ENCODE measurements around the gene USP3. TPM values are rescaled to one million over a fixed set of nuclear protein-coding genes. Genes with fewer than 3 reads are reported as not detected.

USP3 gene
- total and polyA plus RNA-seq, 9 of the 15 experiments (the other 6 are each of a cell fraction or from before 2014, with no cell fraction given) = 17.3 to 54.3 (median 34.8) TPM

- 98% methylated on average over 5 of the region's 5 CpGs for WGBS (ENCODE audit: insufficient coverage, low coverage, missing lambda C conversion rate)
- Histone ChIP-seq H3K36me3 (ENCODE audit: control insufficient read depth, insufficient read depth, low read length) (peaks cover 83% of the 10 kb centered on the region), H3K9ac (ENCODE audit: insufficient read depth in 1 of 2, low read depth in 2 of 2, low read length in 2 of 2) (no peak overlapping the region), H3K9me3 (replicated peaks; ENCODE audit: control insufficient read depth, insufficient read depth, low read depth, low read length) (no peaks in the 10 kb centered on the region), H3K9me1 (ENCODE audit: control insufficient read depth, insufficient read depth, low read length) (no peaks in the 10 kb centered on the region), H3K4me3 (no peak overlapping the region), H3K27ac (ENCODE audit: extremely low read depth, low read depth, low read length) (no peak overlapping the region), H2AFZ (ENCODE audit: low read depth, low read length) (no peak overlapping the region), H3K4me1 (replicated peaks in 1 of 2; ENCODE audit: control insufficient read depth in 2 of 2, insufficient read depth in 2 of 2, low read length in 2 of 2) (no peaks in the 10 kb centered on the region), H3K4me2 (ENCODE audit: insufficient read depth, low read length) (no peak overlapping the region), H3K27me3 (ENCODE audit: control insufficient read depth in 2 of 2, insufficient read depth in 2 of 2, low read length in 2 of 2) (no peaks in the 10 kb centered on the region), H3K79me2 (ENCODE audit: control insufficient read depth, insufficient read depth, low read length) (no peaks in the 10 kb centered on the region; the same call in 2 of the 3 replicates), H4K20me1 (replicated peaks; ENCODE audit: control insufficient read depth, insufficient read depth, low read length) (no peaks in the 10 kb centered on the region)
- in situ Hi-C loops (cut with MboI) (no loop called here), intact Hi-C loops (cut with micrococcal nuclease) (loop anchor here (5.0 kb wide), 1 partner anchor 52 kb away; no protein-coding TSS in a partner anchor)
- BruUV-seq (replicated peaks) = no TSS peak
- DNase-seq (ENCODE audit: extremely low read depth in 1 of 4, low spot score in 3 of 4) (no peak), ATAC-seq (no peak), FAIRE-seq (no peak)
- POLR2A ChIA-PET = interaction anchor here (1.2 kb wide), 1 partner anchor 17 kb away, joined by 3 read pairs; no protein-coding TSS in a partner anchor
- CTCF ChIA-PET (ENCODE audit: low intra/inter-chr PET ratio) = no interaction called here
- TF ChIP-seq FOXJ2 (tag; IDR thresholded peaks at IDR 0.05) (no peak), E2F6 (IDR thresholded peaks at IDR 0.05; ENCODE audit: borderline replicate concordance in 1 of 2, extremely low read depth in 1 of 2, insufficient read depth in 1 of 2, insufficient read length in 1 of 2, low read depth in 1 of 2, low read length in 1 of 2, poor library complexity in 1 of 2, severe bottlenecking in 1 of 2) (no peak), RCOR1 (IDR thresholded peaks at IDR 0.05; ENCODE audit: borderline replicate concordance in 1 of 2, low read depth in 2 of 2, low read length in 2 of 2) (no peak), FIP1L1 (IDR thresholded peaks at IDR 0.05; ENCODE audit: low read depth, low read length, poor library complexity, severe bottlenecking) (no peak), KLF10 (CRISPR knock-in tag; IDR thresholded peaks at IDR 0.05) (no peak), MGA (IDR thresholded peaks at IDR 0.05) (no peak), TAF15 (IDR thresholded peaks at IDR 0.05; ENCODE audit: low read depth, low read length) (no peak), SMC3 (conservative IDR thresholded peaks at IDR 0.05; ENCODE audit: insufficient read depth, low read depth, low read length) (no peak), ZNF12 (CRISPR knock-in tag; IDR thresholded peaks at IDR 0.05) (no peak)
These were observed 55.4 kb downstream of the USP3 start for GRCh38 chr15:63559753-63560152.

All from K562 (cell line).